Muscle of arm (tissue), 12 donors: Measurements from ENCODE around the gene DHRS7B. TPM values are rescaled to one million over a fixed set of nuclear protein-coding genes. Genes with fewer than 3 reads are reported as not detected.
"Not testable (repeated sequence)": the region's sequence is repeated elsewhere in the genome, so short reads cannot be mapped to it uniquely, and the experiment has no call there.

Experiments used
- DNase-seq: peaks from one replicate; pipeline ENCODE4 v3.0.0-alpha.2; 2013
- polyA plus RNA-seq, 12 donors: library from polyadenylated mRNA; unstranded; fragments of 120-200 nt; gene quantifications; one replicate each; pipeline ENCODE4 v1.2.1, GENCODE V29; 2013; ENCODE audit not compliant: insufficient read length in 12 of 12

The DHRS7B gene
- polyA plus RNA-seq, 12 donors = 18.0 to 35.3 (median 25.6) TPM; not detected in 1

DNA sequence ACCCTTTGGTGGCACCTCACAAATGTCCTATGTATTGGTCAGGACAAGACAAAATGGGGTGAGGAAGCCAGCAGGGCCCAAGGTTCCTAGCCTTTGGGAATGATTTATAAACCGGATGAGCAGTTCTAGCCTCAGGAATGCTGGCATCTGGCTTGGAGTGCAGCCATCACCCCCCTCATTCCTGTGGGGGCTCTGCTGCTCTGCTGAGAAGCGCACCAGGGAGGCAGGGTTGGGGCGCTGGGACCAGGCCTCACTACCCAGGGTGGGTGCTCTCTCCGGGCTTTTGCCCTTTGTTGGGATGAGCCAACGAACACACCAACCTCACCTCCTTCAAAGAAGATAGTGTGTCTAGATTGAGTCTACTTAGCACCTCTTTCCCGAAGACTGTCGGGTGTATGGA is 47.9 kb downstream of the DHRS7B start:
- DNase-seq = no peak

DNA sequence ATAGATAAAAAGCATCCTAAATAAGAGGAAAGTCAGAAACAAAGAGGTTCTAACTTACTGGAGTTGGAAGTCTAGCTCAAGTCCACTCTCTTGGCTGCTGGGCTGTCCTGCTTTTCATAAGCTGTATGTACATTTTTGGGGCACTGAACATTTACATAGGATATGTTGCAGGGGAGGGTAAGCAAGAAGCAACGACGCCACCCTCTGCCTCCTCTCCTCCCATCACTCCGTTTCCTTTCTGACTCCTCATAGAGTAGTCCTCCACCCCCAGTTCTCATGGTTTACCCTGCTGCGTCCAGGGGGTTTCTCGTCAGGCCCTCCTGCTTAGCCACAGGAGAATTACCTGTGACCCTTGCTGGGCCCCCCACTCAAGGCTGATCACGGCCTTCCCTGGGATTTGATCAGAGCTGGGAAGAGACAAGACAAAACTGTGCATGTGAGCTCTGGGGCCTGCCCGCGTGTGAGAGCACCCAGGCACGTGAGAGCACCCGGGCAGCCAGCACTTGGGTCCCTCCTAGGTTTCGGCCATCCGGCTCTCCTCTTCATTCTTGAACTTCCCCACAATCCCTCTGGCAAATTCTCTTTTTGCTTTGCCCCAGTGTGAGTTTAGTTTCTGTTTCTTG is 50.1 kb downstream of the DHRS7B start:
- no peak for DNase-seq

DNA sequence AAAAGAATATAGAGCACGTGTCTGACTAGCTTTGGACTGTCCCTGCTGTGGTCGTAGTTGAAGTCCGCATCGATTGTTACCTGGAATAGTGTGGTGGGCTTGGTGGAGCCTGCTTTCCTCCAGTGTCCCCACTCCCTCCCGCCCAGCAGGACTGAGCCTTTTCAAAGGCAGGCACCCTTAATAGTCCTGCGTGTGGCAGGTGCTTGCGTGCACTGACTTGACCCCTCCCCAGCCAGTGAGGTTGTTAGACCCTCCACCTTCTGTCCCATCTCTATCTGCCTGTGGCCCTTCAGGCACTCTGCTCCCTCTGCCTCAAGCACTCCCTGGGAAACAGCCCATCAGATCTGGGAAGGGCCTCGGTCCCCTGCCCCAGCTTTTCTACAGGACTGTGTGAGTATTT is 50.6 kb downstream of the DHRS7B start:
- DNase-seq = no peak

DNA sequence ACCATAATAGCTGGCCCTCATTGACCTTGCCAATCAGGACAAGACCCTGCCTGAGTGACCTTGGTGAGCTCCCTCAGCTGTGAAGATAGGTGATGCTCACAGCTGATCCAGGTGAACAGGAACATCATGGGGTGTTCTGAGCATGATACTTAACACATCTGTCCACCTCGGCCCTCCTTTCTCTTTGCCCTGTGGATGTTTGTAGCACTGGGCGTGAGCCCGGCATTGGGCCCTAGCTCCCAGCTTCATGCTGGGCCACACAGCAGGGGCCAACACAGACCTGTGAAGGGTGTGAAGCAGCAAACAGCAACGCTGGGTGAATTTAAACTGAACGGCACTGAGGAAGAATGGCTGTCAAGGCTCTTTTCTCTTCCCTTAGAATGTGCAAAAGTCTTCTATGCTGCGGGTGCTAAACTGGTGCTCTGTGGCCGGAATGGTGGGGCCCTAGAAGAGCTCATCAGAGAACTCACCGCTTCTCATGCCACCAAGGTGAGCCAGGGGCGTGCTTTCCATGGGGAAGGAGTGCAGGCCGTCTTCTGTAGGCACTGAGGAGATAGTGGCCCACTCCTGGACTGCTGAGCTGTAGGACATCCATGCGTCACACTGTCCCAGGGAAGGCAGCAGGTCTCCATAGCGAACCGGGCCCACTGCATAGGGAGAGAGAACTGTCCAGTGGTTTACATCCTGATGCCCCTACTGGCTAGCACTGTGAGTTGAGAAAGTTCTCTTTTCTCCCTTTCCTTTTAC is 51.3 kb downstream of the DHRS7B start:
- DNase-seq = no peak

DNA sequence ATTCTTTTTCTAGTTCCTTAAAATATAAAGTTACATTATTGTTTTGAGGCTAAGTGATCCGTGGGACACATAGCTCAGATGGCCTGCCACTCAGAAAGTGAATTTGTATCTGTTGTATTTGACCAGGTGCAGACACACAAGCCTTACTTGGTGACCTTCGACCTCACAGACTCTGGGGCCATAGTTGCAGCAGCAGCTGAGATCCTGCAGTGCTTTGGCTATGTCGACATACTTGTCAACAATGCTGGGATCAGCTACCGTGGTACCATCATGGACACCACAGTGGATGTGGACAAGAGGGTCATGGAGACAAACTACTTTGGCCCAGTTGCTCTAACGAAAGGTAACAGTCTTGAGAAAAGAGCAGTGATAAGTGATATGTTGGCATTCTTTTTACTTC is 56.7 kb downstream of the DHRS7B start:
- DNase-seq = no peak

DNA sequence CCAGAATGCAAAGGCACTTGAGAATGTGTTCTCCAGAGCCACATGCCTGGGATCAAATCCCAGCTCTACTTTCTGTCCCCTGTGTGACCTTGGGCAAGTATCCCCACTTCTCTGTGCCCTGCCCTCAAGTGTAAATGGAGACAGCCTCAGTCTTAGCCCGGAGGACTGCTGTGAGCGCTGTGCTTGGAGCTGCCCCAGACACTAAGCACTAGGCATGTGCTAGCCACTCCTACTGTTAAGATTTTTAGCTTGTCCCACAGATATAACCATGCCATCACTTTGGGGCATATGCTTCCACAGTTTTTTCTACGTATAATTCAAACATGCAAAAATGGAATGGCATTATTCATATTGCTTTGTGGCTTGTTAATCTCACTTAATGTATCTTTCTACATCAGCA is 57.8 kb downstream of the DHRS7B start:
- DNase-seq = no peak

DNA sequence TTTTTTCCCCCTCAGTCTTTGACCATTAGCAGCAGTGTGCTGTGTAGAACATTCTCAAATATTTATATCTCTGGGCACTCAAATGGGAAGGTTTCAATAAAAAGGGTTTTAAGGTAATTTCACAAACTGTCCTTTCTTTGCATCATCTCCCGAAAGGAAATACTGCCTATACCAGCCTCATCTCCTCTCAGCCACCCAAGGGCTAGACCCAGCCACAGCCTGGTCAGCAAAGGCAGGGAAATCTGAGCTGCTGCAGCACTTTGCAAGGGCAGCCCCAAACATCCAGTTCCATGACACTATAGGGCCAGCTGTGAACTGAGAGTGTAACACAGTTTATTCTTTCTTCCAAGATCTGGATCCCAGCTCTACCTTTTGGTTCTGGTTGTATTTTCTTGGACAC is 58.3 kb downstream of the DHRS7B start:
- no peak for DNase-seq

DNA sequence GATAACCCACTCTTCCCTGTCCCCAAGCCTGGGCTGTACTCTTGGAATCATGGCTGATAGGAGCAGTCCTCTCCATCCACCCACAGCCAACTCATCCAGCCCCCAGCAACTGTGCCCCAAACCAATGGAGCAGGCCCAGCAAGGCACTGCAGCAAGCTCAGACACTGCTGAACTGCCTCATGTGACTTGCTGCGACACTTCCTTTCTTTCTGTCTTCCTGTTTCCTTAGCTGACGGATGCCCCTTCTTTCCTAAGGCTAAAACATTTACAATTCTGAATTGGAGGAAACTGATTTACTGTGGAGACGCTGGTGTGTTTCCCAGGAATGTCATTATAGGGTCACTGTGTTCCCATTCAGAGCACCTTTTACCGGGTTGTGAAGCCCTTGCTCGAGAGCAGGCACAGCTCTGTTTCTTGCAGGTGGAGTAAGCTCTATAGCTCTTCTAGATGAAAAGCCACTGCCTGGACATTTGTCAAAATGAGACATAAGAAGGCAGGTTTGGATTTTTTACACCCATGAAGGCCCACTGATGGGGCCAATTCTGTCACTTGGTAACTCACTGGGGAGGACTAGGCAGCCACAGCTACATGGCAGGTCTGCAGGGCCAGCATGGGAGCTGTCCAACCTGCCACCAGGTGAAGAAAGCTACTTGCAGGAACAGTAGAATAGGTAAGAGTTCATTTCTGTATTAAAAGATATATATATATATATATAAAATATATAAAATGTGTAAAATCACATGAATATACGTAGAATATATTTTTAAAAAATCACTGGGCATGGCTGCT is 59.8 kb downstream of the DHRS7B start:
- DNase-seq = no peak

DNA sequence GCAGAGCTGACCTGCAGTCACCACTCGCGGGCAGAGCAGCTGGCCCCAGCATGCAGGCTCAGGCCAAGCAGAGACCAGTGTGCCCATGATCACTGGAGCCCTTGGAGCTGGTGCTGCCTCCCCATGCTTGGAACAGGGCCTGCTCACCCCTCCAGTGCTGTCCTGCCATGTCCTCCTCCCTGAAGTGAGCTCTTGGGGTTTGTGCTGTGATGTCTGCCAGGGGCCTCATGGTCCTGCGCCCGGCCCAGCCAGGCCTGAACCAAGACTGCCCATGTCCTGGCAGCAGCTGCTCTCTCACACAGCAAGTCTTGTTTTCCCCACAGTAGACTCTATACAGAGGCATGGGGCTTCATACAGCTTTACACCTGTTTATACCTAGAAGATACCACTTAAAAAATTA is 62.6 kb downstream of the DHRS7B start:
- no peak for DNase-seq

DNA sequence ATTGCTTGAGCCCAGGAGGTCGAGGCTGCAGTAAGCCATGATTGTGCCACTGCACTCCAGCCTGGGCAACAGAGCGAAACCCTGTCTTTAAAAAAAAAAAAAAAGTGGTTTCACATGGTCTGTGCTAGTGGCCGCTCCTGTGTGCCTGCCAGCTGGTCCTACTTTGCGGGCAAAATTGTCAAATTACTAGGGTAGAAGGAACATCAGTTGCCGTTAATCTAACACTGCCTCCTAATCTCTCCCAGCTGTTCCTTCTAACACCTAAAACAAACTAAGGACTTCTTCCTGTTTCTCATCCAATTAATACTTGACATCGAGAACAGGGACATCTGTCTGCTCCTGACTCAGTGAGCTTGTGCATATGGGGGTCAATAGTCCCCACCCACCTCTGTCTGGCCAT is 63.3 kb downstream of the DHRS7B start:
- DNase-seq = no peak

DNA sequence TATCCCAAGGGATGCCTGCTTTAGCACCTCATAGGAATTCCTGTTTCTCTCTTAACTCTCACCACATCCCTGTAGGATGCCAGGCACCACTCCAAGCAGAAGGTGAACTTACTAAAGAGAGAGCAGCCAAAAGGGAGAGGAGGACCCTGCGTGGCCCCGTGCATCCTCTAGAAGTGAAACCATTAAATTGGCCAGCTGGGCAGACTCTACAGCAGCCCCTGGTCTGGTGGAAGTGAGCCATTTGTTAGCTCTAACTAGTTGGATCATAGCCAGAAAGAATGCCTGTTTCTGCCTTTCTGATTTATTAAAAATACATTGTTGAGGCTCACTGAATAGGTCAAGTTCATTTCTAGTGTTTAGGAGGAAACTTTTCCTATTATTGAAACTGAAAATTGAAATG is 64.9 kb downstream of the DHRS7B start:
- no peak for DNase-seq

DNA sequence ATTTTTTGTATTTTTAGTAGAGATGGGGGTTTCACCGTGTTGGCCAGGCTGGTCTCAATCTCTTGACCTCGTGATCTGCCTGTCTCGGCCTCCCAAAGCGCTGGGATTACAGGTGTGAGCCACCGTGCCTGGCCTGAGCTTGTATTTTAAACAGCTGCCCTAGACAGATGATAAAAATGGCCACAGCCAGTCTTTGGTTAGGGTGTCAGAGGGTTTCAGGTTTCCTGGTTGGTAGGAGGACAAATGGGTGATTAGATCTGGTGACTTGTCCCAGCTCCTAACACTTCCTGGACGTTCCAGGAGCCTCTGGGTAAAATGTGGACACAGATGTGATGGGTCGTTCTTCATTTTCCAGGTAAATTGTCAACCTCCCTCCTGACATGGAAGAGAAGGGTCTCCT is 65.7 kb downstream of the DHRS7B start:
- not testable (repeated sequence) for DNase-seq

DNA sequence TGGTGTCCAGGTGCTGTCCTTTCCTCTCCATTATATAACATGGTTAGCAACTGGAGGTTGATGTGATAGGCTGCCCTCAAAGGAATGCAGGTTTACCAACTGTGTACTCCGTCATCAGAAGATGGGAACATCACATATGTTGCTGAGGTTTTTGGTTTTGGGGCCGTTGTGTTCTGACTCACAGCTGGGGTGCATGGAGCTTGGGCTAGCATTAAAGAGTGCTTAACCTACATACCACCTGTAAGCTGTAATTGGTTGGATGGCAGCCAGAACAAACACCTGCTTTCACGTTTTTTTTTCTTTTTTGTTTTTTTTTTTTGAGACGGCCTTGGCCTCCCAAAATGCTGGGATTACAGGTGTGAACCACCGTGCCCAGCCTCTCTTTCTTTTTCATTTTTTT is 66.3 kb downstream of the DHRS7B start:
- DNase-seq = no peak

DNA sequence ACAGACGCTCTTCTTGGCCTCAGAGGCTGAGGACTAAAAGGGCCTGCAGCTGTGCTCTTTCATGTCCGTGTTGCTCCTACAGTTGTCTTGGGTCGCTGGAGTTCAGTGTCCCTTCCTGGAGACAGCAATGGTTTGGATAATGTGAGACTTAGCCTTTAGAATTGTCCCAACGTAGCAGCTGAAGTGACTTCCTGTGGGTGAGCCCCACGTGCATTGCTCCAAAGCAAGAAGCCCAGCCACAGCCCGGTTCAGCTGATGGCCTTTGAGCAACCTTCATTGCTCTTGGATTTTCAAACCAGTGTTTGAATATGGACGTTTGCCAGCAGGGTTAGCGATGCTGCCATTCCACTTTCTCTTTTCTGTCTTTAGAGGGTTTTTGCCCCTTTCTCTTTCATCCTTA is 67.5 kb downstream of the DHRS7B start:
- peak; percentile 36 for DNase-seq

DNA sequence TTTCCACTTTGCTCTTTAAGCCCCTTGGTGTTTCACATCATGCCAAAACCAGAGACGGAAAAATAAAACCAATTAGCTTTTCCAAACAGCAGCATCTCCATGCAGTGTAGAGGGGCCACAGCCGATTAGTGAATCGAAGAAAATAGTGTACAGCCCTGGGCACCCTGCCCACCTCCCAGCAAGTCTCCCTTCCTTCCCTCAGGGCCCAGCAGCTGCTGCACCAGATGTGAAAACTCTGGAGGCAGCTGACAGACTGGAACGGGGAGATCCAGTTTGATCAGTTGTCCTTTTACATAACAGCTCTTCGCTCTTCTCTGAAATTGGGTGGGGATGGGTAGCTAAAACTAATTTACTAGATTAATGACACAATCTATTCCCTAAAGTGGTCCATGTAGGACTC is 67.9 kb downstream of the DHRS7B start:
- peak; percentile 83 for DNase-seq

DNA sequence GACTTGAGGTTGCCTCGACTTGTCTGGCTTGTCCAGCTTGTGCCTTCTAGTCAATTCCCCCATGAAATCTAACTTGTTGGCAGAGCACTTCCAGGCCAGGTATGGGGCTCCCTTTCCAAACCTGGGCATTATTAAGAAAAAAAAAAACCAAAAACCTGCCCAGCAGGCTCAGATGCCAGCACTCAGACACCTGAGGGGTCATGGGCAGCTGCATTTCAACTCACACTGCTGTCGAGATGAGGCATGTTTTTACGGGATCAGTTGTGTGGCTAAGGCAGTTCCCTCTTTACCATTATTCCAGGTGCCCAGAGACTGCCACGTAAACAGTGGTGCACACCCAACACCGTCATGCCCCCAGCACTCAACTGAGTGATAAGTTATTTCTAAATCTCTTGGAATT is 69.4 kb downstream of the DHRS7B start:
- no peak for DNase-seq

DNA sequence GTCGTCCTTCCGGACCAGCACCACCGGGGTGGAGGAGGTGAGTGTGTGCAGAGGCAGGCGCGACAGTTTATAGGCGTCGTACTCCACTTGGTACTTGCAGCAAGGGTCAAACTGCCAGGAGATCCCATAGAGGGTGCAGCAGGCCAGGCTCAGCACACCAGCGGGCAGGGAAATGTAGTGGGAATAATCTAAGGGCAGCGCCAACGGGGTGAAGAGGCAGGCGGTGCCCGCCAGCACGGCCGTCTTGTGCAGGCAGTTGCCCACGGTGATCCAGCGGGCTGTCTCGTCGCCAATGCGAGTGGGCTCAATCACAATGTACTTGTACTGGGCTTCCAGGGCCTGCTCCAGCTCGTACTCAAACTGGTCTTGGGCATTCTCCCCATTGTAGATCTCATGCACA is 71.6 kb downstream of the DHRS7B start:
- no peak for DNase-seq

DNA sequence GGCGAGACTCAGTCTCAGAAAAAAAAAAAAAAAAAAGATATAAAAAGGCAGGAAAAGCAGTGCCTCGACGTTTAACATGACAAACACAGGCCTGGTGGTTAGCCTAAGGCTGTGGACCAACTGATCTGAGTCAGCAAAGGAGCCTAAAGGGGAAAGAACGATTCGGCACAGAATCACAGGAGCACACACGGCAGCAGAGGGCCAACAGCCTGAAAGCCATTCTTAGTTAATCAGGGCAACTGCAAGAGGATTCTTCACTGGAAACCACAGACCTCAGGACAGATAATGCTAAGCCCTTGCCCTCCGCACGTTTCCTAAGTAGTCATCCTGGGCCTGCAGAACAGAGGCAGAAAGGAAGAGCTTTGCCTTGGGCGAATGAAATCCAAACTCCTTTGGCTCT is 72.5 kb downstream of the DHRS7B start:
- no peak for DNase-seq

DNA sequence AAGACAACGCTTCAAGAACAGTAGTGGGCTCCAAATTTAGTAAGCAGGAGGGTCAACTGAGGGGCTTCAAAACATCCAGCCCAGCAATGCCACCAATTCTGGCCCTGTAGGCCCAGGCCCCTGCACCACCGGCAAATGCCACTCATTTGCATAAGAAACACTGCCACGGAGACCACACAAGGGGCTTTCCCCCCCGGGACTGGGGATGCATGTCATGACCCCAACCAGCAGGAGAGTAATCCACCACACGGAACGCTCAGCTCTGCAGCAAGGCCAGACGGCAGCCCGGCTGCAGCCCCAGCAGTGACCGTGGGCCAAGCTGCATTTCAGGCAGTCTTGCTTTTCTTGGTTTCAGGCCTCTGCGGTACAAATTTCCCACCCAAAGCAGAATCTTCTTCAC is 73.1 kb downstream of the DHRS7B start:
- DNase-seq = no peak

DNA sequence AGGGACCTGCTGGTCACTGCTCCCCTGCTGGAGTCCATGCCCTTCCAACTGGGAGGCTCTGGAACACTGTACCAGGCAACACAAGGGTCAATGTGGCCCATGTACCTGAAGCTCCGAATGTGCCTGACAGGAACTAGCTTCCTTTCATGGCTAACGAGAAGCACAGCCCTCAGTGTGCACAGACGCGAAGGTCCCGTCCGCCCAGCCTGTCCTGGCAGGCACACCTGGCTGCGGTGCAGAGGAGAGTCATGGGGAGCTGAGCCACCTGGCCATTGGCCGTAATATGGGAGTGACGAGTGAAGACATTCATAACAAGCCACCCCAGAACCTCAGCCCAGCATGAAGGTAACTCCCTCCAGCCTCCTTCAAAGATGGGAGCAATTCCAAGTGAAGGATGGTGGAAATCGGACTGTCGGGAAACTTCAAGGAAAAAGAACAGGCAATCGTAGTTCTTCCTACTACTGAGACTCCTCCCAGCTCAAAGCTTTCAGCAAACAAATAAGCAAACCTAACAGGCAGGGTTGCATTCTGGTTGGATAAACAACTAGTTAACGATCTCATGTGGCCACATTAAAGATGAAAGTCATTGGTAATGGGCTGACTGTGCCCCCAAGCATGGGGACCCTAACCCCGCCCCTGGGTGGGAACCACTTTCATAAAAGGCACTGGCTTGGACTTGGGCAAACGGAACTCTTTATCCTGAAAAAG is 74.0 kb downstream of the DHRS7B start:
- DNase-seq = no peak

DNA sequence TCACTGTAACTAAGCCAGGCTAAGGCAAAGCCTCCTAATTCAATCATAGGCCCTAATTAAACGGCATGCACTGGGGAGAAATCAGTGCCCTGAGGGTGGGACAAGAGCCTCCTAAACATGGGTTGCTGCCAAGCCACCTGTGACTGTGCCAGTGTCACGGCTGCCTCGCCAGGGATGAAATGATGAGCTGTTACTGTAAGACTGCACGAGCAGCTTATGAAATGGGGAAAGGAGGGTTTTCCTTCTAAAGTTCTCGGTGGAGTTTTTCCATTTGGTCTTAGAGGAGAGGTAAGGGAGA is 74.5 kb downstream of the DHRS7B start:
- DNase-seq = no peak

DNA sequence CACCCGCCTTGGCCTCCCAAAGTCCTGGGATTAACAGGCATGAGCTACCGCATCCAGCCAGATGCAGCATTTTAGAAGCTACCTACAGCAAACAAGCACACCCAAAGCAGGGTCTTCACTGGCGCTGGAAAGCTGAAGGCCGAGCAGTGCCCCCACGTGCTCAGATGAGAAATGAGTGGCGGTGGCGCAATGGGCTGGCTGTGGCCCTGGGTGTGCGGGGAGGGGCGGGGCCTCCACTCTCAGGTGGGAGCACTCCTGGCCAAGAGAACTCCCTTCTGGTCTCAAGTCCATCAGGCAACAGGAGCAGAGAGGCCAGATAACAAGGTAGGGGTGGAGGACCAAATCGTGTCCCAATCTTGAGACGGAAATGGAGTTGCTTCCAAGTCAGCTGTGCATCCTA is 75.1 kb downstream of the DHRS7B start:
- DNase-seq = no peak

DNA sequence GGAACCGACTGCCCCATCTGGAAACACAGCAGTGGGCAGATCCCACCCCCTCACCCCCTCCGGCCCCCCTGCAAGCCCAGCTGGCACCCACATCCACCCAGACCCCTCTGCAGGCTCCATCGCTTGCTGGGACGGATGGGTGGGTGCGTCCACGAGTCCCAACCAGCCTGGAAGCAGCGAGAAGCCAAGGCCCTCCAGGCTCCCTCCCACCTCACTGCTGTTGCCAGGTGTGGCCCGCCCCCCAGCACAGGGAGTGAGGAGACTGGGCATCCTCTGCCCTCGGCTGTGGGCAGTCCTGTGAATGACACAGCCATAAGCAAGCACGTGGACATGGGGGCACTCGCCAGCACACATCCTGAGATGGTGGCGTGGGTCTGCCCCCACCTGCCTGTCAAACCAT is 75.7 kb downstream of the DHRS7B start:
- no peak for DNase-seq
